CD4-positive, alpha-beta T cell (primary cell): ENCODE measurements around the gene KCNH2. TPM values are rescaled to one million over a fixed set of nuclear protein-coding genes. Genes with fewer than 3 reads are reported as not detected.
A peak's percentile ranks its signal among the peaks of the same experiment; 100 is the strongest.

Source experiments
- ATAC-seq: fragments of 200-7000 bp; cut with Tn5 transposase; one replicate; pipeline ENCODE4 v1.10.0; 2022; ENCODE audit warnings: mild to moderate bottlenecking; ENCODE audit not compliant: poor library complexity
- CTCF ChIA-PET: fragments of 350-600 bp; sonication (Branson Sonifier 250); formaldehyde crosslinking; loops from one replicate; lab custom pipeline; 2021; ENCODE audit warnings: antibody characterized with exemption, inconsistent platforms; lab: Charles Lee
- POLR2A ChIA-PET: fragments of 350-600 bp; sonication (Branson Sonifier 250); formaldehyde crosslinking; loops from one replicate; lab custom pipeline; 2021; ENCODE audit warnings: antibody characterized with exemption, inconsistent platforms; lab: Charles Lee
- DNase-seq, 14 experiments: peaks; one replicate each; pipeline ENCODE4 v3.0.0-alpha.2; 2013 to 2020; ENCODE audit warnings: mixed read lengths in 2 of 14
- H3K27ac ChIP-seq, 2 donors: one replicate each; pipeline versions ENCODE4 v1.5.1 to v1.7.0; 2013; ENCODE audit warnings: low read length in 2 of 2, low read depth in 1 of 2, mild to moderate bottlenecking in 1 of 2
- H3K27me3 ChIP-seq, 2 experiments: 1 replicate in 1 of 2; 2 replicates in 1 of 2; pipeline versions ENCODE4 v1.6.1 to v1.7.0; 2013; ENCODE audit warnings: low read length in 2 of 2, control low read depth in 1 of 2, mild to moderate bottlenecking in 1 of 2, moderate library complexity in 1 of 2; ENCODE audit not compliant: insufficient read depth in 2 of 2, control insufficient read depth in 1 of 2
- H3K36me3 ChIP-seq: one replicate; pipeline ENCODE4 v1.6.1; 2013; ENCODE audit warnings: low read length, control low read depth; ENCODE audit not compliant: insufficient read depth
- H3K4me1 ChIP-seq: one replicate; pipeline ENCODE4 v1.6.1; 2013; ENCODE audit warnings: low read length, control low read depth; ENCODE audit not compliant: insufficient read depth
- H3K4me3 ChIP-seq: one replicate; pipeline ENCODE4 v1.5.1; 2013; ENCODE audit warnings: mild to moderate bottlenecking, low read length, moderate library complexity
- H3K9me3 ChIP-seq, 2 experiments: 1 replicate in 1 of 2; 2 replicates in 1 of 2; pipeline versions ENCODE4 v1.6.1 to v1.7.0; 2013; ENCODE audit warnings: low read length in 2 of 2, mild to moderate bottlenecking in 2 of 2, control low read depth in 1 of 2, moderate library complexity in 1 of 2; ENCODE audit not compliant: control insufficient read depth in 1 of 2, insufficient read depth in 1 of 2
- H3K27ac Mint-ChIP-seq: one replicate; pipeline ENCODE4 v1.8.0; 2020; ENCODE audit warnings: mixed read lengths
- H3K27me3 Mint-ChIP-seq: one replicate; pipeline ENCODE4 v1.8.0; 2021; ENCODE audit warnings: mixed read lengths
- H3K36me3 Mint-ChIP-seq: one replicate; pipeline ENCODE4 v1.8.0; 2021; ENCODE audit warnings: low read depth, mixed read lengths
- H3K4me1 Mint-ChIP-seq: one replicate; pipeline ENCODE4 v1.8.0; 2021; ENCODE audit warnings: low read depth, mixed read lengths
- H3K4me3 Mint-ChIP-seq: one replicate; pipeline ENCODE4 v1.8.0; 2020; ENCODE audit warnings: mild to moderate bottlenecking, mixed read lengths
- H3K9me3 Mint-ChIP-seq: one replicate; pipeline ENCODE4 v1.8.0; 2020; ENCODE audit warnings: mixed read lengths
- CTCF ChIP-seq: fragments of 200-600 bp; IDR thresholded peaks from one replicate; pipeline ENCODE4 v1.8.0; 2022; ENCODE audit warnings: antibody characterized with exemption, mild to moderate bottlenecking
- intact Hi-C, 2 experiments: fragments of 100-400 bp; cut with DNase I in 1 of 2; cut with micrococcal nuclease in 1 of 2; formaldehyde crosslinking; loops; one replicate each; pipeline versions ENCODE4 v1.15.1 to v1.9.0; 2023 to 2025; cut with DNase I, micrococcal nuclease
- total RNA-seq, 174 experiments: library from RNA in 2 of 174; stranded (reverse) in 2 of 174; gene quantifications; one replicate each; pipeline ENCODE4 v1.2.3 and lab custom pipeline; 2021 to 2026

KCNH2 gene
- total RNA-seq, 2 experiments from 2014 or later = 1.9 to 2.3 TPM

DNA sequence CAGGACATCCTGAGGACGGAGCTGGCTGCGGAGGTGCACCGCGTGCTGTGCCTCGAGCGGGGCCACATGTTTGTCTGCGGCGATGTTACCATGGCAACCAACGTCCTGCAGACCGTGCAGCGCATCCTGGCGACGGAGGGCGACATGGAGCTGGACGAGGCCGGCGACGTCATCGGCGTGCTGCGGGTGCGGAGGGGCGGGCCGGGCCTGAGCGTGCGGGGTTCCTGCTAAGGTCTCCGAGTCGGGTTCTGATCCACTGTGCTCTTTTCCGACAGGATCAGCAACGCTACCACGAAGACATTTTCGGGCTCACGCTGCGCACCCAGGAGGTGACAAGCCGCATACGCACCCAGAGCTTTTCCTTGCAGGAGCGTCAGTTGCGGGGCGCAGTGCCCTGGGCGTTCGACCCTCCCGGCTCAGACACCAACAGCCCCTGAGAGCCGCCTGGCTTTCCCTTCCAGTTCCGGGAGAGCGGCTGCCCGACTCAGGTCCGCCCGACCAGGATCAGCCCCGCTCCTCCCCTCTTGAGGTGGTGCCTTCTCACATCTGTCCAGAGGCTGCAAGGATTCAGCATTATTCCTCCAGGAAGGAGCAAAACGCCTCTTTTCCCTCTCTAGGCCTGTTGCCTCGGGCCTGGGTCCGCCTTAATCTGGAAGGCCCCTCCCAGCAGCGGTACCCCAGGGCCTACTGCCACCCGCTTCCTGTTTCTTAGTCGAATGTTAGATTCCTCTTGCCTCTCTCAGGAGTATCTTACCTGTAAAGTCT, 35.8 kb upstream of the KCNH2 start:
- no peaks in the 10 kb centered on the region for H3K36me3 ChIP-seq
- H3K27me3 ChIP-seq = no peaks in the 10 kb centered on the region
- H3K4me3 ChIP-seq = peak overlapping the region; percentile 72
- H3K9me3 ChIP-seq = peaks cover 0 to 6% of the 10 kb centered on the region in 2 experiments
- Mint-ChIP-seq H3K4me1 (peaks cover 88% of the 10 kb centered on the region), H3K36me3 (peaks cover 8% of the 10 kb centered on the region), H3K9me3 (no peaks in the 10 kb centered on the region), H3K27ac (peak overlapping the region; percentile 97), H3K27me3 (no peaks in the 10 kb centered on the region), H3K4me3 (peak overlapping the region; percentile 91)
- POLR2A ChIA-PET = interaction anchor here (0.8 to 8.5 kb wide), 16 partner anchors 8 to 112 kb away, joined by 3 to 77 read pairs (median 4); partner anchors contain the start of genes ABCB8, CDK5, NOS3 and SLC4A2
- ATAC-seq (peak; percentile 62), DNase-seq (peak; percentile 80 to 99 (median 90))
- peak overlapping the region; percentile 97 to 99 for H3K27ac ChIP-seq
- intact Hi-C loops = loop anchor here (1.0 to 10.0 kb wide), 5 partner anchors 14 to 921 kb away; partner anchors contain the start of genes ABCB8 (in 2 of the 2) and KCNH2 (in 1 of the 2)
- no peak for TF ChIP-seq CTCF
- H3K4me1 ChIP-seq = peaks cover 97% of the 10 kb centered on the region
- CTCF ChIA-PET = interaction anchor here (0.7 to 2.6 kb wide), 6 partner anchors 14 to 54 kb away, joined by 3 to 10 read pairs (median 3); partner anchors contain the start of gene ABCB8

DNA sequence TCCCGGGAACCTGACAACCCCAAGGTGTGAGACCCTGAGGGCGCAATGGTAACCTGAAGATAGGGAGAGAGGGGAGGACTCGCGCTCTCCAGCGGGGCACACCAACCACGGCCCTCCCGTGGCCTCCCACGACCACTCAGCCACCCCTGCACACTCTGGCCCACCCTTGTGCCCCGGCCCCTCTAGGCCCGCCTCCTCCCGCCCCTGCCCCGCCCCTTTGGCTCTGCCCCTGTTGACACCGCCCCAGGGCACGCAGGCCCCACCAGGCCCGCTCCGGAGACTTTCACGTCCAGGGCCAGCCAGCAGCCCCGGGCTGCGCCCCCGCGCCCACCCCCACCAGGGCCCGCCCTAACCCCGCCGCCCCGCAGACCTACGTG, 35.2 kb upstream of the KCNH2 start:
- Histone ChIP-seq H3K9me3 (peaks cover 0 to 6% of the 10 kb centered on the region in 2 experiments), H3K36me3 (no peaks in the 10 kb centered on the region), H3K27ac (peak overlapping the region; percentile 97 to 99), H3K4me3 (peak overlapping the region; percentile 16), H3K27me3 (no peaks in the 10 kb centered on the region), H3K4me1 (peaks cover 99% of the 10 kb centered on the region)
- intact Hi-C loops = loop anchor here (5.0 to 10.0 kb wide), 3 partner anchors 36 to 921 kb away; partner anchors contain the start of gene KCNH2 (in 1 of the 2)
- Mint-ChIP-seq H3K4me1 (peaks cover 88% of the 10 kb centered on the region), H3K36me3 (peaks cover 8% of the 10 kb centered on the region), H3K27me3 (no peaks in the 10 kb centered on the region), H3K27ac (peak overlapping the region; percentile 97), H3K4me3 (peak overlapping the region; percentile 91), H3K9me3 (no peaks in the 10 kb centered on the region)
- TF ChIP-seq CTCF = no peak
- POLR2A ChIA-PET = interaction anchor here (0.8 to 8.5 kb wide), 15 partner anchors 9 to 328 kb away, joined by 3 to 77 read pairs (median 4); partner anchors contain the start of genes ABCB8, CDK5 and NUB1
- CTCF ChIA-PET = interaction anchor here (0.8 to 2.6 kb wide), 3 partner anchors 15 to 45 kb away, joined by 3 to 10 read pairs (median 5); partner anchors contain the start of gene ABCB8
- DNase-seq (peak in 1 of 14 experiments; percentile 51), ATAC-seq (no peak)

GRCh38 chr7:151012911-151013347, 34.8 kb upstream of the KCNH2 start:
- H3K36me3 ChIP-seq = no peaks in the 10 kb centered on the region
- ChIA-PET POLR2A (interaction anchor here (1.3 to 8.5 kb wide), 6 partner anchors 8 to 329 kb away, joined by 3 to 77 read pairs (median 9); partner anchors contain the start of genes ABCB8, CDK5 and NUB1), CTCF (interaction anchor here (1.5 to 2.6 kb wide), 2 partner anchors 15 to 24 kb away, joined by 5 to 10 read pairs; partner anchors contain the start of gene ABCB8)
- peak; percentile 10 for ATAC-seq
- Mint-ChIP-seq H3K27ac (peak overlapping the region; percentile 97), H3K9me3 (no peaks in the 10 kb centered on the region), H3K27me3 (no peaks in the 10 kb centered on the region), H3K36me3 (peaks cover 8% of the 10 kb centered on the region), H3K4me1 (peaks cover 88% of the 10 kb centered on the region), H3K4me3 (peak overlapping the region; percentile 86)
- H3K9me3 ChIP-seq = peaks cover 0 to 6% of the 10 kb centered on the region in 2 experiments
- H3K27ac ChIP-seq = peak overlapping the region; percentile 86 to 97
- H3K27me3 ChIP-seq = no peaks in the 10 kb centered on the region
- peak; percentile 36 for TF ChIP-seq CTCF
- intact Hi-C loops = loop anchor here (5.0 to 10.0 kb wide), 3 partner anchors 36 to 922 kb away; partner anchors contain the start of gene KCNH2 (in 1 of the 2)
- DNase-seq = peak in 3 of 14 experiments; percentile 43 to 63 (median 63)
- H3K4me3 ChIP-seq = peak overlapping the region; percentile 16
- H3K4me1 ChIP-seq = peaks cover 99% of the 10 kb centered on the region
